ENCODE measurements around the gene RELL1. TPM values are rescaled to one million over a fixed set of nuclear protein-coding genes. Genes with fewer than 3 reads are reported as not detected.

The RELL1 gene
- total RNA-seq, 6 experiments from 2014 or later: 20.4 to 31.3 (median 28.9) TPM

- H3K9me3 Mint-ChIP-seq: no peaks in the 10 kb centered on the region
- H3K4me1 Mint-ChIP-seq (ENCODE audit: low read depth): peaks cover 53% of the 10 kb centered on the region
- TF ChIP-seq CTCF (IDR thresholded peaks at IDR 0.05): no peak
- H3K4me3 Mint-ChIP-seq: no peak overlapping the region
- H3K36me3 Mint-ChIP-seq (ENCODE audit: low read depth): peaks cover 4% of the 10 kb centered on the region; the same call in 1 of the 2 replicates
- H3K27me3 Mint-ChIP-seq (ENCODE audit: insufficient read depth): no peaks in the 10 kb centered on the region
- H3K27ac Mint-ChIP-seq: no peak overlapping the region
- no peak for DNase-seq
Observed at GRCh38 chr4:37680089-37680488, 6.1 kb downstream of the RELL1 start.

- TF ChIP-seq CTCF (IDR thresholded peaks at IDR 0.05): no peak
- no peak overlapping the region for H3K4me3 Mint-ChIP-seq
- H3K9me3 Mint-ChIP-seq: no peaks in the 10 kb centered on the region
- H3K4me1 Mint-ChIP-seq (ENCODE audit: low read depth): peaks cover 53% of the 10 kb centered on the region
- H3K27ac Mint-ChIP-seq: no peak overlapping the region
- H3K27me3 Mint-ChIP-seq (ENCODE audit: insufficient read depth): no peaks in the 10 kb centered on the region
- DNase-seq: no peak
- peaks cover 4% of the 10 kb centered on the region; the same call in 1 of the 2 replicates for H3K36me3 Mint-ChIP-seq (ENCODE audit: low read depth)
Observed at GRCh38 chr4:37679301-37679700, 6.9 kb downstream of the RELL1 start.

- H3K27ac Mint-ChIP-seq: no peak overlapping the region
- peaks cover 55% of the 10 kb centered on the region for H3K4me1 Mint-ChIP-seq (ENCODE audit: low read depth)
- TF ChIP-seq CTCF (IDR thresholded peaks at IDR 0.05): no peak
- H3K4me3 Mint-ChIP-seq: no peak overlapping the region
- no peak for DNase-seq
- no peaks in the 10 kb centered on the region for H3K27me3 Mint-ChIP-seq (ENCODE audit: insufficient read depth)
- no peaks in the 10 kb centered on the region for H3K9me3 Mint-ChIP-seq
- H3K36me3 Mint-ChIP-seq (ENCODE audit: low read depth): peaks cover 4% of the 10 kb centered on the region; the same call in 1 of the 2 replicates
Observed at GRCh38 chr4:37678624-37679023, 7.6 kb downstream of the RELL1 start.

- no peak for DNase-seq
- Mint-ChIP-seq H3K27ac (no peak overlapping the region), H3K36me3 (ENCODE audit: low read depth) (peaks cover 4% of the 10 kb centered on the region; the same call in 1 of the 2 replicates), H3K4me3 (no peak overlapping the region), H3K27me3 (ENCODE audit: insufficient read depth) (no peaks in the 10 kb centered on the region; the same call in 1 of the 2 replicates), H3K9me3 (no peaks in the 10 kb centered on the region), H3K4me1 (ENCODE audit: low read depth) (peaks cover 40% of the 10 kb centered on the region)
- TF ChIP-seq CTCF (IDR thresholded peaks at IDR 0.05): no peak
Observed at GRCh38 chr4:37675587-37676290, 10.4 kb downstream of the RELL1 start.

GRCh38 chr4:37674439-37674838 is 11.7 kb downstream of the RELL1 start:
- Mint-ChIP-seq H3K4me1 (ENCODE audit: low read depth) (peaks cover 40% of the 10 kb centered on the region), H3K27me3 (ENCODE audit: insufficient read depth) (no peaks in the 10 kb centered on the region; the same call in 1 of the 2 replicates), H3K9me3 (no peaks in the 10 kb centered on the region), H3K36me3 (ENCODE audit: low read depth) (peaks cover 4% of the 10 kb centered on the region; the same call in 1 of the 2 replicates), H3K27ac (no peak overlapping the region), H3K4me3 (no peak overlapping the region)
- DNase-seq: no peak
- TF ChIP-seq CTCF (IDR thresholded peaks at IDR 0.05): no peak

Measured in HFFc6 (cell line).